ENCODE measurements around the gene PRMT1. TPM values are rescaled to one million over a fixed set of nuclear protein-coding genes. Genes with fewer than 3 reads are reported as not detected.

Gene PRMT1
- total RNA-seq, 4 donors from 2014 or later, result 102 to 117 (median 108) TPM

DNA sequence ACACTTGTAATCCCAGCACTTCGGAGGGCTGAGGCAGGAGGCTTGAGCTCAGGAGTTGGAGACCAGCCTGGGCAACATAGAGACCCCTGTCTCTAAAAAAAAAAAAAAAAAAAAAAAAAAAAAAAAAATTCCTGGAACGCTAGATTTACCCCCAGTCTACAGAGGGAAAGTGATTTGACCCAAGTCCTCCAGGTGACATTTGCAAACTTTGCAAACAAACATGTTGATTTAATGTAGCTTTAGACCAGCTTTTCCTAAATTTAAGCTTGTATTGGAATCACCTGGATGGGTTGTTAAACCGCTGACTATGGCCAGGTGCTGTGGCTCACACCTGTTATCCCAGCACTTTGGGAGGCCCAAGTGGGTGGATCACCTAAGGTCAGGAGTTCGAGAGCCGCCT is 22.3 kb downstream of the PRMT1 start:
- no peak for TF ChIP-seq POLR2A (IDR thresholded peaks at IDR 0.05)
- TF ChIP-seq, protein P1, sequence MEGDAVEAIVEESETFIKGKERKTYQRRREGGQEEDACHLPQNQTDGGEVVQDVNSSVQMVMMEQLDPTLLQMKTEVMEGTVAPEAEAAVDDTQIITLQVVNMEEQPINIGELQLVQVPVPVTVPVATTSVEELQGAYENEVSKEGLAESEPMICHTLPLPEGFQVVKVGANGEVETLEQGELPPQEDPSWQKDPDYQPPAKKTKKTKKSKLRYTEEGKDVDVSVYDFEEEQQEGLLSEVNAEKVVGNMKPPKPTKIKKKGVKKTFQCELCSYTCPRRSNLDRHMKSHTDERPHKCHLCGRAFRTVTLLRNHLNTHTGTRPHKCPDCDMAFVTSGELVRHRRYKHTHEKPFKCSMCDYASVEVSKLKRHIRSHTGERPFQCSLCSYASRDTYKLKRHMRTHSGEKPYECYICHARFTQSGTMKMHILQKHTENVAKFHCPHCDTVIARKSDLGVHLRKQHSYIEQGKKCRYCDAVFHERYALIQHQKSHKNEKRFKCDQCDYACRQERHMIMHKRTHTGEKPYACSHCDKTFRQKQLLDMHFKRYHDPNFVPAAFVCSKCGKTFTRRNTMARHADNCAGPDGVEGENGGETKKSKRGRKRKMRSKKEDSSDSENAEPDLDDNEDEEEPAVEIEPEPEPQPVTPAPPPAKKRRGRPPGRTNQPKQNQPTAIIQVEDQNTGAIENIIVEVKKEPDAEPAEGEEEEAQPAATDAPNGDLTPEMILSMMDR (IDR thresholded peaks at IDR 0.05), result no peak
- WGBS, 2 donors, result 84 to 90% methylated on average over 5 of the region's 5 CpGs
- intact Hi-C loops (cut with DNase I; ENCODE audit: low total_unique reads), result no loop called here
- no peak overlapping the region for H3K4me3 ChIP-seq (ENCODE audit: low read depth, poor library complexity, severe bottlenecking)
- DNase-seq (ENCODE audit: low spot score in 2 of 2), result no peak

DNA sequence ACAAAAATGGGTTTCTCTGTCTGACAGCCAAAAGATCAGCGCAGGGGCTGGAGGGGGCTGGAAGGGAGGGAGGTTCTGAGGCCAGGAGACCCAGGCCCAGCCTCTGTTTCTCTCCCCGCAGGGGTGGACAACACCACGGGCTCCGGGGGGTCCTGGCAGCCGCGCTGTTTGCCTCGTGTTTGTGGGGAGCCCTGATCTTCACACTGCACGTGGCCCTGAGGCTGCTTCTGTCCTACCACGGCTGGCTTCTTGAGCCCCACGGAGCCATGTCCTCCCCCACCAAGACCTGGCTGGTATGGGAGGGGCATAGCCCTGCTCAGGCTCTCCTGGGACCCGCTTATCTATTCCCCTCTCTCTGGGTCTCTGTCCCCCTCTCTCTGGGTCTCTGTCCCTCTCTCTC is 23.5 kb downstream of the PRMT1 start:
- no peak overlapping the region for H3K4me3 ChIP-seq (ENCODE audit: low read depth, poor library complexity, severe bottlenecking)
- 64 to 66% methylated on average over 11 of the region's 11 CpGs for WGBS, 2 donors

DNA sequence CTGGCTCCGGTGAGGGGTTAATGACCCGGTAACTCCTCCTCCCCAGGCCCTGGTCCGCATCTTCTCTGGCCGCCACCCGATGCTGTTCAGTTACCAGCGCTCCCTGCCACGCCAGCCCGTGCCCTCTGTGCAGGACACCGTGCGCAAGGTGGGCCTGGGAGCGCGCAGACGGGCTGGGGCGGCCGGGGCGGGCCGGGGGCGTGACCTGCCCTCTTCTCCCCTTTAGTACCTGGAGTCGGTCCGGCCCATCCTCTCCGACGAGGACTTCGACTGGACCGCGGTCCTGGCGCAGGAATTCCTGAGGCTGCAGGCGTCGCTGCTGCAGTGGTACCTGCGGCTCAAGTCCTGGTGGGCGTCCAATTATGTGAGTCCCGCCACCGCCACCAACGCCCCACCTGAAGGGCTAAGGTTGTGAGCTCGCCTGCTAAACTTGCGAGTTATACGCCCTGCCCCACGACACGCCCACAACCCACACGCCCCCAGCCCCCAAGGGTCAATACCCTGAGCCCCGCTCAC is 24.3 kb downstream of the PRMT1 start:
- H3K4me3 ChIP-seq (ENCODE audit: low read depth, poor library complexity, severe bottlenecking), result no peak overlapping the region
- no peak for DNase-seq (ENCODE audit: low spot score in 2 of 2)
- no peak for TF ChIP-seq POLR2A (IDR thresholded peaks at IDR 0.05)
- intact Hi-C loops (cut with DNase I; ENCODE audit: low total_unique reads), result no loop called here
- 51 to 52% methylated on average over 31 to 40 of the region's 40 CpGs for WGBS, 2 donors

More for the DNA sequence above, 23.5 kb downstream of the PRMT1 start:
- DNase-seq (ENCODE audit: low spot score in 2 of 2), result no peak
- TF ChIP-seq, protein P1 (IDR thresholded peaks at IDR 0.05), result no peak
- TF ChIP-seq POLR2A (IDR thresholded peaks at IDR 0.05), result no peak
- intact Hi-C loops (cut with DNase I; ENCODE audit: low total_unique reads), result no loop called here

DNA sequence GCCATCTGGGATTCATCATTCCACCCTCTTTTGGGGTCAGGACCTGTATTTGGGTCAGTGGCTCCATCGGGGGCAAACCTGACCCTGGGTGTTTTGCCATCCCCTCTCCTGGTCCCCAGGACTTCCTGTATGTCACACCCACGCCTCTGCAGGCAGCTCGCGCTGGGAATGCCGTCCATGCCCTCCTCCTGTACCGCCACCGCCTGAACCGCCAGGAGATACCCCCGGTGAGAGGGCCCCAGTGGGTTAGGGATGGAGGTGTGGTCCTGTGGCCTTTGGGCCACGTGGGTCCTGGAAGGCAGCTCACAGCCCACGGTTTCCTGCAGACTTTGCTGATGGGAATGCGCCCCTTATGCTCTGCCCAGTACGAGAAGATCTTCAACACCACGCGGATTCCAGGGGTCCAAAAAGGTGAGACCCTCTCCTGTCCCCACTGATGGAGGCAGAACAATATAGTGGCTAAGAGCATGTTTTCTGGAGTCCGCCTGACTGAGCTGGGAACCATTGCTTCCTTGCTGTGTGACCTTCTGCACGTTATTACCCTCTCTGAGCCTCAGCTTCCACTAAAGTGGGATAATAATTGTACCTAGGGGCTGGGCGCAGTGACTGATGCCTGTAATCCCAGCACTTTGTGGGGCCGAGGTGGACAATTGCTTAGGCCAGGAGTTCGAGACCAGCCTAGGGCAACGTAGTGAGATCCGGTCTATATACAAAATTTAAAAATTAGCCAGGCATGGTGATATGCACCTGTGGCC is 28.0 kb downstream of the PRMT1 start:
- no peak for DNase-seq (ENCODE audit: low spot score in 2 of 2)
- intact Hi-C loops (cut with DNase I; ENCODE audit: low total_unique reads), result no loop called here
- H3K4me3 ChIP-seq (ENCODE audit: low read depth, poor library complexity, severe bottlenecking), result no peak overlapping the region
- WGBS, 2 donors, result 85 to 92% methylated on average over 22 of the region's 22 CpGs
- TF ChIP-seq POLR2A (IDR thresholded peaks at IDR 0.05), result no peak
- TF ChIP-seq, protein P1 (IDR thresholded peaks at IDR 0.05), result no peak

DNA sequence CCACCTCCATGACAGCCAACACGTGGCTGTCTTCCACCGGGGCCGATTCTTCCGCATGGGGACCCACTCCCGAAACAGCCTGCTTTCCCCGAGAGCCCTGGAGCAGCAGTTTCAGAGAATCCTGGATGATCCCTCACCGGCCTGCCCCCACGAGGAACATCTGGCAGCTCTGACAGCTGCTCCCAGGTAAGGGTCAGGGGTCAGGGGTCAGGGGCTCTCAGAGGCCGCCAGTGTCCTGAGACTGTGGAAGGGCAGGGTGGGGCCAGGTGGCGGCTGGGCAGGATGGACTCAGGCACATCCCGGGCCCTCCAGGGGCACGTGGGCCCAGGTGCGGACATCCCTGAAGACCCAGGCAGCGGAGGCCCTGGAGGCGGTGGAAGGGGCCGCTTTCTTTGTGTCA is 28.8 kb downstream of the PRMT1 start:
- H3K4me3 ChIP-seq (ENCODE audit: low read depth, poor library complexity, severe bottlenecking), result no peak overlapping the region
- TF ChIP-seq POLR2A (IDR thresholded peaks at IDR 0.05), result no peak
- TF ChIP-seq, protein P1 (IDR thresholded peaks at IDR 0.05), result no peak
- no peak for DNase-seq (ENCODE audit: low spot score in 2 of 2)
- intact Hi-C loops (cut with DNase I; ENCODE audit: low total_unique reads), result no loop called here
- 91 to 95% methylated on average over 6 to 15 of the region's 16 CpGs for WGBS, 2 donors

DNA sequence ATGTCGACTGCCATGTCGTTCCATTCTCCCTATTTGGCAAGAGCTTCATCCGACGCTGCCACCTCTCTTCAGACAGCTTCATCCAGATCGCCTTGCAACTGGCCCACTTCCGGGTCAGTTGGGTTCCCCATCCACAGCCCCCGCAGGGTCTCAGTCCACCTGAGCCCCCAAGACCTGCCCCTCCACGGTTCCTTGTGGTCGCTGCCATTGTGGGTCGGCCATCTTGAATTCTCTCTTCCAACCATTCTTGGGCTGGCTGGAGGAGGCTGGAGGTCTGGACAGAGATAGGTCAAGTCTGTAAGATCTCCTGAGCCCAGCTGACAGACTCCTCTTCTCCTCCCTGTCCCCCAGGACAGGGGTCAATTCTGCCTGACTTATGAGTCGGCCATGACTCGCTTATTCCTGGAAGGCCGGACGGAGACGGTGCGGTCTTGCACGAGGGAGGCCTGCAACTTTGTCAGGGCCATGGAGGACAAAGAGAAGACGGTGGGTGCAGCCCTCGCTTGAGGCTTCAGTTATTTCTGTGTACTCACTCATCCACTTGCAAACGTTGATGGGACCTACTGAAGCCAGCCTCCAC is 33.4 kb downstream of the PRMT1 start:
- no peak overlapping the region for H3K4me3 ChIP-seq (ENCODE audit: low read depth, poor library complexity, severe bottlenecking)
- 85 to 86% methylated on average over 20 of the region's 20 CpGs for WGBS, 2 donors
- intact Hi-C loops (cut with DNase I; ENCODE audit: low total_unique reads), result no loop called here
- TF ChIP-seq, protein P1 (IDR thresholded peaks at IDR 0.05), result no peak
- no peak for TF ChIP-seq POLR2A (IDR thresholded peaks at IDR 0.05)
- DNase-seq (ENCODE audit: low spot score in 2 of 2), result no peak

Measured in lower leg skin (tissue), 4 donors.